Measurements from ENCODE around the gene HPCAL1. TPM values are rescaled to one million over a fixed set of nuclear protein-coding genes. Genes with fewer than 3 reads are reported as not detected.
A peak's percentile ranks its signal among the peaks of the same experiment; 100 is the strongest.

Gene HPCAL1
- total RNA-seq, 2 experiments from 2014 or later: 9.2 to 9.7 TPM

- ChIA-PET CTCF (ENCODE audit: unreplicated experiment) (interaction anchor here (0.6 to 1.9 kb wide), 3 partner anchors 15 to 104 kb away, joined by 3 to 6 read pairs (median 3); no protein-coding TSS in a partner anchor), POLR2A (interaction anchor here (0.6 to 3.6 kb wide), 6 partner anchors 10 to 87 kb away, joined by 3 to 13 read pairs (median 3); no protein-coding TSS in a partner anchor)
- TF ChIP-seq CTCF (conservative IDR thresholded peaks at IDR 0.05; ENCODE audit: low read length): peak; percentile 50
- TF ChIP-seq EZH2phosphoT487 (IDR thresholded peaks at IDR 0.05; ENCODE audit: borderline replicate concordance, low read depth, low read length): no peak
- H3K9me2 ChIP-seq (ENCODE audit: insufficient read depth, low read length): no peaks in the 10 kb centered on the region
- peaks cover 14% of the 10 kb centered on the region; the same call in 1 of the 2 replicates for H4K20me1 ChIP-seq (ENCODE audit: insufficient read depth, low read length)
- H3K4me3 ChIP-seq (ENCODE audit: low read depth, low read length, poor library complexity, severe bottlenecking): peak overlapping the region; percentile 74
- no peaks in the 10 kb centered on the region for H3K36me3 ChIP-seq (ENCODE audit: insufficient read depth, low read length)
- no peak overlapping the region; the same call in 1 of the 2 replicates for H2AFZ ChIP-seq (ENCODE audit: low read length)
- peak overlapping the region; percentile 82 for H3K4me2 ChIP-seq (ENCODE audit: low read length)
- peak; percentile 59 for DNase-seq (ENCODE audit: low spot score)
- H3K9me3 ChIP-seq (ENCODE audit: low read length): 0 out of 2 replicates have a peak, but pooled peaks cover 2% of the 10 kb centered on the region
- peaks cover 25% of the 10 kb centered on the region for H3K4me1 ChIP-seq (ENCODE audit: insufficient read depth, low read length, poor library complexity, severe bottlenecking)
- no peak overlapping the region for H3K27ac ChIP-seq (ENCODE audit: low read depth, low read length, poor library complexity, severe bottlenecking)
- no TSS peak for BruUV-seq (replicated peaks)
- intact Hi-C loops (cut with micrococcal nuclease; ENCODE audit: unreplicated experiment): loop anchor here (1.0 to 2.0 kb wide), 2 partner anchors 21 to 74 kb away; no protein-coding TSS in a partner anchor
- H3K79me2 ChIP-seq (ENCODE audit: insufficient read depth, low read depth, low read length): no peaks in the 10 kb centered on the region
Measured at GRCh38 chr2:10303694-10304378, 1.1 kb downstream of the HPCAL1 start.

GRCh38 chr2:10304458-10305253, 2.0 kb downstream of the HPCAL1 start:
- Histone ChIP-seq H2AFZ (ENCODE audit: low read length) (no peak overlapping the region), H3K9me2 (ENCODE audit: insufficient read depth, low read length) (no peaks in the 10 kb centered on the region), H3K36me3 (ENCODE audit: insufficient read depth, low read length) (no peaks in the 10 kb centered on the region), H3K4me1 (ENCODE audit: insufficient read depth, low read length, poor library complexity, severe bottlenecking) (peaks cover 25% of the 10 kb centered on the region), H3K79me2 (ENCODE audit: insufficient read depth, low read depth, low read length) (no peaks in the 10 kb centered on the region), H3K4me3 (ENCODE audit: low read depth, low read length, poor library complexity, severe bottlenecking) (peak overlapping the region; percentile 74), H3K27ac (ENCODE audit: low read depth, low read length, poor library complexity, severe bottlenecking) (no peak overlapping the region), H4K20me1 (ENCODE audit: insufficient read depth, low read length) (peaks cover 14% of the 10 kb centered on the region; the same call in 1 of the 2 replicates), H3K4me2 (ENCODE audit: low read length) (peak overlapping the region; percentile 82), H3K9me3 (ENCODE audit: low read length) (no peaks in the 10 kb centered on the region)
- intact Hi-C loops (cut with micrococcal nuclease; ENCODE audit: unreplicated experiment): no loop called here
- ChIA-PET CTCF (ENCODE audit: unreplicated experiment) (interaction anchor here (1.0 to 1.9 kb wide), 2 partner anchors 15 to 103 kb away, joined by 3 to 6 read pairs; no protein-coding TSS in a partner anchor), POLR2A (interaction anchor here (1.2 to 3.6 kb wide), 4 partner anchors 9 to 87 kb away, joined by 3 to 13 read pairs (median 7); no protein-coding TSS in a partner anchor)
- no peak for DNase-seq (ENCODE audit: low spot score)
- BruUV-seq (replicated peaks): no TSS peak
- TF ChIP-seq CTCF (conservative IDR thresholded peaks at IDR 0.05; ENCODE audit: low read length): no peak
- no peak for TF ChIP-seq EZH2phosphoT487 (IDR thresholded peaks at IDR 0.05; ENCODE audit: borderline replicate concordance, low read depth, low read length)

Data from OCI-LY7 (cell line).